IMR-90 (cell line): ENCODE results near the gene PLA2G12B. TPM values are rescaled to one million over a fixed set of nuclear protein-coding genes. Genes with fewer than 3 reads are reported as not detected.

ENCODE experiments used
- ATAC-seq: fragments of 200-7000 bp; cut with Tn5 transposase; 2 replicates; pipeline ENCODE4 v1.9.1; 2020; ENCODE audit warnings: low read depth, mild to moderate bottlenecking, moderate library complexity
- BruUV-seq: library from RNA; stranded (reverse); fragments of 400-500 nt; replicated peaks from 2 replicates; lab custom pipeline; 2021; lab: Mats Ljungman, UMichigan
- CTCF ChIA-PET: fragments of 300-600 bp; formaldehyde crosslinking; extraction: SDS; loops from one replicate; lab custom pipeline; 2021; ENCODE audit warnings: antibody characterized with exemption; lab: Yijun Ruan, JAX
- POLR2A ChIA-PET: fragments of 300-600 bp; sonication (Branson Sonifier 250); formaldehyde crosslinking; loops from one replicate; lab custom pipeline; 2022; ENCODE audit warnings: antibody characterized with exemption; ENCODE audit not compliant: unreplicated experiment; lab: Charles Lee
- DNase-seq: peaks from one replicate; pipeline ENCODE4 v3.0.0; 2013
- H2AFZ ChIP-seq: replicated peaks from 2 replicates; pipeline ENCODE3; 2013; ENCODE audit warnings: low read length, mild to moderate bottlenecking; ENCODE audit not compliant: poor library complexity
- H2AK5ac ChIP-seq: 2 replicates; pipeline ENCODE4 v1.6.1; 2013; ENCODE audit warnings: low read depth, low read length, inconsistent platforms
- H2AK9ac ChIP-seq: replicated peaks from 2 replicates; pipeline ENCODE3; 2013; ENCODE audit warnings: mild to moderate bottlenecking, low read depth, low read length, moderate library complexity; ENCODE audit not compliant: poor library complexity
- H2BK120ac ChIP-seq: 2 replicates; pipeline ENCODE4 v1.6.1; 2013; ENCODE audit warnings: low read depth, low read length, inconsistent platforms
- H2BK15ac ChIP-seq: 3 replicates; pipeline ENCODE4 v1.6.1; 2013; ENCODE audit warnings: low read depth, low read length, inconsistent platforms
- H2BK20ac ChIP-seq: 2 replicates; pipeline ENCODE4 v1.6.1; 2013; ENCODE audit warnings: low read depth, mild to moderate bottlenecking, inconsistent platforms, low read length, moderate library complexity
- H2BK5ac ChIP-seq: 2 replicates; pipeline ENCODE4 v1.6.1; 2013; ENCODE audit warnings: mild to moderate bottlenecking, low read depth, low read length, inconsistent platforms; ENCODE audit not compliant: poor library complexity, severe bottlenecking
- H3K14ac ChIP-seq: replicated peaks from 2 replicates; pipeline ENCODE4 v1.6.1; 2013; ENCODE audit warnings: low read depth, low read length, inconsistent platforms
- H3K18ac ChIP-seq: 2 replicates; pipeline ENCODE4 v1.6.1; 2013; ENCODE audit warnings: low read depth, low read length, control low read depth
- H3K23ac ChIP-seq: 2 replicates; pipeline ENCODE4 v1.6.1; 2013; ENCODE audit warnings: low read depth, low read length, inconsistent platforms
- H3K27ac ChIP-seq: 2 replicates; pipeline ENCODE4 v1.5.1; 2013; ENCODE audit warnings: mild to moderate bottlenecking, control low read depth, low read length; ENCODE audit not compliant: insufficient read depth
- H3K27me3 ChIP-seq: 2 replicates; pipeline ENCODE4 v1.6.1; 2013; ENCODE audit warnings: low read length; ENCODE audit not compliant: control insufficient read depth, insufficient read depth
- H3K36me3 ChIP-seq: 2 replicates; pipeline ENCODE4 v1.6.1; 2013; ENCODE audit warnings: low read length, mixed read lengths; ENCODE audit not compliant: control insufficient read depth, insufficient read depth
- H3K4ac ChIP-seq: 2 replicates; pipeline ENCODE4 v1.6.1; 2013; ENCODE audit warnings: low read depth, low read length, inconsistent platforms
- H3K4me1 ChIP-seq: 2 replicates; pipeline ENCODE4 v1.6.1; 2013; ENCODE audit warnings: low read length, mixed read lengths; ENCODE audit not compliant: control insufficient read depth, insufficient read depth
- H3K4me2 ChIP-seq: 2 replicates; pipeline ENCODE4 v1.6.1; 2013; ENCODE audit warnings: low read depth, mild to moderate bottlenecking, control low read depth, low read length, moderate library complexity
- H3K4me3 ChIP-seq: 2 replicates; pipeline ENCODE4 v1.5.1; 2013; ENCODE audit warnings: low read depth, mild to moderate bottlenecking, control low read depth, low read length, moderate library complexity; ENCODE audit not compliant: insufficient read depth
- H3K56ac ChIP-seq: 2 replicates; pipeline ENCODE4 v1.6.1; 2013; ENCODE audit warnings: low read length, inconsistent platforms; ENCODE audit not compliant: insufficient read depth; ENCODE audit errors: extremely low read depth
- H3K79me1 ChIP-seq, 2 experiments: 2 replicates each; pipeline ENCODE4 v1.6.1; 2013; ENCODE audit warnings: low read length in 2 of 2, inconsistent platforms in 1 of 2, low read depth in 1 of 2
- H3K9ac ChIP-seq: 2 replicates; pipeline ENCODE4 v1.6.1; 2013; ENCODE audit warnings: low read depth, low read length, control low read depth
- H3K9me1 ChIP-seq: 2 replicates; pipeline ENCODE4 v1.6.1; 2013; ENCODE audit warnings: low read length, inconsistent platforms; ENCODE audit not compliant: insufficient read depth
- H3K9me3 ChIP-seq: 2 replicates; pipeline ENCODE4 v1.6.1; 2013; ENCODE audit warnings: low read length; ENCODE audit not compliant: control insufficient read depth, insufficient read depth
- H4K20me1 ChIP-seq: 2 replicates; pipeline ENCODE4 v1.6.1; 2013; ENCODE audit warnings: low read length, inconsistent platforms; ENCODE audit not compliant: insufficient read depth
- H4K5ac ChIP-seq: 2 replicates; pipeline ENCODE4 v1.6.1; 2013; ENCODE audit warnings: mild to moderate bottlenecking, low read depth, low read length, control low read depth
- H4K8ac ChIP-seq, 2 experiments: 2 replicates each; pipeline ENCODE4 v1.6.1; 2013; ENCODE audit warnings: low read depth in 2 of 2, low read length in 2 of 2, control low read depth in 1 of 2, inconsistent platforms in 1 of 2
- H4K91ac ChIP-seq: 2 replicates; pipeline ENCODE4 v1.6.1; 2013; ENCODE audit warnings: low read depth, low read length, inconsistent platforms; ENCODE audit not compliant: insufficient read depth
- SMC3 ChIP-seq: fragments of 150-350 bp; IDR thresholded peaks from 2 replicates; pipeline ENCODE4 v1.6.1; 2016; ENCODE audit warnings: low read depth, mild to moderate bottlenecking, antibody characterized with exemption, low read length, moderate library complexity
- WGBS, 2 experiments: methylation state at CpG; one replicate each; pipeline versions ENCODE4 v1.1.5 to v1.1.7; 2013; ENCODE audit warnings: missing lambda C conversion rate in 2 of 2; ENCODE audit not compliant: insufficient read length in 1 of 2; ENCODE audit errors: extremely low coverage in 2 of 2; 5-methylcytosine and 5-hydroxymethylcytosine counted together
- dilution Hi-C: fragments of 300-500 bp; cut with HindIII; formaldehyde crosslinking; loops from one replicate; pipeline ENCODE4 v1.14.3; 2018; ENCODE audit warnings: low sequenced_read_pairs; ENCODE audit not compliant: unreplicated experiment
- in situ Hi-C: fragments of 300-500 bp; cut with MboI; formaldehyde crosslinking; loops from 3 replicates; pipeline ENCODE4 v1.14.3; 2019; ENCODE audit warnings: low sequenced_read_pairs, inconsistent platforms, mixed read lengths
- intact Hi-C: fragments of 100-400 bp; cut with micrococcal nuclease; formaldehyde crosslinking; loops from 2 replicates; pipeline ENCODE4 v1.10.0; 2022
- polyA plus RNA-seq, 3 experiments: library from polyadenylated mRNA; depleted of rRNA; stranded (reverse); fragments of >200 nt; gene quantifications; 2 replicates each; pipeline ENCODE4 v1.2.3, GENCODE V29; 2012; ENCODE audit warnings: low replicate concordance in 1 of 3
- total RNA-seq: library from RNA; depleted of rRNA; stranded (reverse); fragments of >200 nt; gene quantifications from 2 replicates; pipeline ENCODE4 v1.2.3, GENCODE V29; 2012

The PLA2G12B gene
- total and polyA plus RNA-seq, 2 of the 4 experiments (the other 2 are of a cell fraction) = not detected

DNA sequence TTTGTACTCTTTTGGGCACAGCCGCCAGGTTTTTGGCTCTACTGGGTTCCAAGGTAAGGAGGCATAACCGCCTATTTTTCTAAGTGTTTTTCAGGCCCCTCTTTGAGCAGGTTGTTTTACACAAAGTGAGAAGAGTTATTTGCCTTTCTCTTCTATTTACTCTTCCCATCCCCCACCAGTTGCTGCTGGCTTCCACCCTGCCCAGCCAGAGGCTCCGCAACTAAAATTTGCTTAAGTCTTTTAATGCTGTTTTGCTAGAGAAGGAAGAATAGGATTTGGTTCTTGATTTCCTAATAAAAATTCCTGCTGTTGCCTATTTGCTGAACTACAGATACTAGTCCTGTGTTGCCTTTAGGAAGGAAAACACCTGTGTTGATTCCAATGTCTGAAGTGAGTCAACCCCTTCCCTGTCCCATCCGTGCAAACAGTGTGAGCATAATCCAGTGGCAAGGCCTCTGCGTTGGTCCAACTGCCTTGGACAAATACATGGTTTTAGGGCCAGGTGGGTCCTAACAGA, 1.9 kb downstream of the PLA2G12B start:
- no peak for ATAC-seq

More for the DNA sequence above, 1.9 kb downstream of the PLA2G12B start:
- Histone ChIP-seq H2BK5ac (no peak overlapping the region), H2BK20ac (no peak overlapping the region), H2AK5ac (no peak overlapping the region), H2BK120ac (no peak overlapping the region), H3K27ac (no peak overlapping the region), H4K5ac (no peak overlapping the region), H2AK9ac (no peak overlapping the region), H4K20me1 (no peaks in the 10 kb centered on the region), H4K91ac (no peak overlapping the region), H3K9me1 (no peaks in the 10 kb centered on the region), H3K4me2 (no peak overlapping the region), H3K36me3 (no peaks in the 10 kb centered on the region), H2AFZ (no peak overlapping the region), H3K14ac (no peak overlapping the region), H3K56ac (no peak overlapping the region), H3K79me1 (no peaks in the 10 kb centered on the region), H3K9me3 (no peaks in the 10 kb centered on the region; the same call in 1 of the 2 replicates), H3K4me3 (no peak overlapping the region), H4K8ac (no peak overlapping the region), H3K4me1 (no peaks in the 10 kb centered on the region), H2BK15ac (no peak overlapping the region), H3K23ac (no peak overlapping the region), H3K4ac (no peak overlapping the region), H3K9ac (no peak overlapping the region), H3K18ac (no peak overlapping the region), H3K27me3 (peaks cover 30% of the 10 kb centered on the region)
- no CpG with 5 or more reads among the region's 5 CpGs for whole genome bisulfite sequencing, 2 experiments
- in situ Hi-C loops (no loop called here), intact Hi-C loops (no loop called here), dilution Hi-C loops (no loop called here)
- POLR2A ChIA-PET = no interaction called here
- BruUV-seq = no TSS peak
- CTCF ChIA-PET = no interaction called here
- no peak for DNase-seq
- TF ChIP-seq SMC3 = no peak
